PC-9 (cell line): ENCODE measurements around the gene EML6.

ENCODE experiments used
- EZH2 ChIP-seq: fragments of 200-600 bp; sonication (generic); IDR thresholded peaks from 2 replicates; pipeline ENCODE4 v1.8.0; 2017; ENCODE audit warnings: antibody characterized with exemption, low read depth
- TF ChIP-seq, protein P1 (sequence below): fragments of 200-600 bp; sonication (generic); conservative IDR thresholded peaks from 2 replicates; pipeline ENCODE4 v1.6.1; 2017; ENCODE audit warnings: mixed run types, antibody characterized with exemption, mild to moderate bottlenecking, moderate library complexity

DNA sequence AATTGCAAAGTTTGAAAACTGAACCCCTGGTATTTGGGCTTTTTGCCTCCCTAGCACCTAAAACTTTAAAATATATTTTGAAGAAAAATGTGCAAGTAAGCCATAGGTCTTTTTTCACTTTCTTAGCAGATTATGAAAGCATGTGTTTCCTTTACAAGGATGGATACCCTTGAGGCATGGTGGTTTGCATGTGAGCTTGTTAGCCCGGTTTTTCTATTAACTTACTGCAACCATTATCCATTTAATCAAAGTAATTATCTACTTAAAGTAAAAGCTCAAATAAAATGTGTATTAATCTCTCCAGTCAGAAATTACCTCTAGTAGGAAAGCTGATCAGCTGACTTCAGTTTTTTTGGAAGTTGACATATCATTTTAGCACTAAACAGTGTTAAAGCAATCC is 140.6 kb downstream of the EML6 start:
- TF ChIP-seq, protein P1, sequence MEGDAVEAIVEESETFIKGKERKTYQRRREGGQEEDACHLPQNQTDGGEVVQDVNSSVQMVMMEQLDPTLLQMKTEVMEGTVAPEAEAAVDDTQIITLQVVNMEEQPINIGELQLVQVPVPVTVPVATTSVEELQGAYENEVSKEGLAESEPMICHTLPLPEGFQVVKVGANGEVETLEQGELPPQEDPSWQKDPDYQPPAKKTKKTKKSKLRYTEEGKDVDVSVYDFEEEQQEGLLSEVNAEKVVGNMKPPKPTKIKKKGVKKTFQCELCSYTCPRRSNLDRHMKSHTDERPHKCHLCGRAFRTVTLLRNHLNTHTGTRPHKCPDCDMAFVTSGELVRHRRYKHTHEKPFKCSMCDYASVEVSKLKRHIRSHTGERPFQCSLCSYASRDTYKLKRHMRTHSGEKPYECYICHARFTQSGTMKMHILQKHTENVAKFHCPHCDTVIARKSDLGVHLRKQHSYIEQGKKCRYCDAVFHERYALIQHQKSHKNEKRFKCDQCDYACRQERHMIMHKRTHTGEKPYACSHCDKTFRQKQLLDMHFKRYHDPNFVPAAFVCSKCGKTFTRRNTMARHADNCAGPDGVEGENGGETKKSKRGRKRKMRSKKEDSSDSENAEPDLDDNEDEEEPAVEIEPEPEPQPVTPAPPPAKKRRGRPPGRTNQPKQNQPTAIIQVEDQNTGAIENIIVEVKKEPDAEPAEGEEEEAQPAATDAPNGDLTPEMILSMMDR = no peak
- TF ChIP-seq EZH2 = no peak
